GM23338 (cell line): Measurements from ENCODE around the gene TRAM2. TPM values are rescaled to one million over a fixed set of nuclear protein-coding genes. Genes with fewer than 3 reads are reported as not detected.

Experiments used
- ATAC-seq: fragments of 200-7000 bp; cut with Tn5 transposase; 3 replicates; pipeline ENCODE4 v1.9.1; 2020
- DNase-seq: peaks from one replicate; pipeline ENCODE4 v3.0.0-alpha.2; 2015; ENCODE audit warnings: low spot score
- H2AFZ ChIP-seq: fragments of 200-600 bp; sonication (generic); 2 replicates; pipeline ENCODE4 v1.8.0; 2016; ENCODE audit warnings: antibody characterized with exemption, mild to moderate bottlenecking, moderate library complexity
- H3F3A ChIP-seq: fragments of 200-600 bp; sonication (generic); replicated peaks from 2 replicates; pipeline ENCODE4 v1.8.0; 2017; ENCODE audit warnings: antibody characterized with exemption, mixed run types, low read depth
- H3K27ac ChIP-seq: fragments of 200-600 bp; sonication (generic); 2 replicates; pipeline ENCODE4 v1.6.1; 2016; ENCODE audit warnings: low read depth
- H3K27me3 ChIP-seq: fragments of 200-600 bp; sonication (generic); 2 replicates; pipeline ENCODE4 v1.8.0; 2016; ENCODE audit warnings: mild to moderate bottlenecking, mixed run types, moderate library complexity; ENCODE audit not compliant: insufficient read depth
- H3K36me3 ChIP-seq: fragments of 200-600 bp; sonication (generic); 2 replicates; pipeline ENCODE4 v1.8.0; 2016; ENCODE audit warnings: mild to moderate bottlenecking; ENCODE audit not compliant: insufficient read depth
- H3K4me1 ChIP-seq: fragments of 200-600 bp; sonication (generic); 2 replicates; pipeline ENCODE4 v1.8.0; 2016; ENCODE audit warnings: mild to moderate bottlenecking, moderate library complexity; ENCODE audit not compliant: insufficient read depth
- H3K4me2 ChIP-seq: fragments of 200-600 bp; sonication (generic); 2 replicates; pipeline ENCODE4 v1.7.1; 2017; ENCODE audit warnings: mixed run types
- H3K4me3 ChIP-seq: fragments of 200-600 bp; sonication (generic); 2 replicates; pipeline ENCODE4 v1.6.1; 2016; ENCODE audit warnings: mixed run types
- H3K79me2 ChIP-seq: fragments of 200-600 bp; sonication (generic); replicated peaks from 2 replicates; pipeline ENCODE4 v1.8.0; 2017; ENCODE audit warnings: mild to moderate bottlenecking; ENCODE audit not compliant: insufficient read depth
- H3K9me2 ChIP-seq: fragments of 200-600 bp; sonication (generic); 2 replicates; pipeline ENCODE4 v1.8.0; 2017; ENCODE audit not compliant: insufficient read depth
- H4K20me1 ChIP-seq: fragments of 200-600 bp; sonication (generic); replicated peaks from 2 replicates; pipeline ENCODE4 v1.8.0; 2017; ENCODE audit warnings: mild to moderate bottlenecking; ENCODE audit not compliant: insufficient read depth
- H3K27ac Mint-ChIP-seq: 2 replicates; pipeline ENCODE4 v1.8.0; 2020; ENCODE audit warnings: inconsistent platforms, mild to moderate bottlenecking, moderate library complexity, mixed read lengths
- H3K27me3 Mint-ChIP-seq: 3 replicates; pipeline ENCODE4 v1.8.0; 2022; ENCODE audit warnings: low read depth, mild to moderate bottlenecking, moderate library complexity, mixed read lengths, inconsistent platforms; ENCODE audit not compliant: insufficient read depth, poor library complexity
- H3K36me3 Mint-ChIP-seq: 3 replicates; pipeline ENCODE4 v1.8.0; 2021; ENCODE audit warnings: low read depth, mild to moderate bottlenecking, inconsistent platforms, moderate library complexity, mixed read lengths
- H3K4me1 Mint-ChIP-seq: 3 replicates; pipeline ENCODE4 v1.8.0; 2020; ENCODE audit warnings: mild to moderate bottlenecking, inconsistent platforms, mixed read lengths
- H3K4me3 Mint-ChIP-seq: 3 replicates; pipeline ENCODE4 v1.8.0; 2021; ENCODE audit warnings: moderate library complexity, mild to moderate bottlenecking, inconsistent platforms, mixed read lengths
- H3K9me3 Mint-ChIP-seq: 3 replicates; pipeline ENCODE4 v1.8.0; 2020; ENCODE audit warnings: moderate library complexity, mild to moderate bottlenecking, inconsistent platforms, mixed read lengths
- polyA plus RNA-seq: library from polyadenylated mRNA; unstranded; fragments of >200 nt; fragmentation: Nextera tagmentation; extraction: Ambion mirVana; gene quantifications from 2 replicates; pipeline ENCODE4 v1.2.1, GENCODE V29; 2016
- total RNA-seq: library from RNA; depleted of rRNA; stranded (reverse); fragments of >200 nt; shearing (Covaris generic); gene quantifications from 2 replicates; pipeline ENCODE4 v1.2.3, GENCODE V29; 2014
- TF ChIP-seq, protein P1 (sequence below): fragments of 250-450 bp; sonication (Bioruptor Pico); IDR thresholded peaks from 2 replicates; pipeline ENCODE4 v1.5.0; 2020; ENCODE audit warnings: mild to moderate bottlenecking, moderate library complexity
- TF ChIP-seq, protein P2 (sequence below), 2 experiments: fragments of 200-600 bp in 1 of 2; sonication (generic) in 1 of 2; conservative IDR thresholded peaks; 2 replicates each; pipeline versions ENCODE4 v1.5.1 to v1.6.1; 2016 to 2017; ENCODE audit warnings: antibody characterized with exemption in 2 of 2, low read depth in 2 of 2, mild to moderate bottlenecking in 2 of 2, moderate library complexity in 1 of 2

Gene TRAM2
- total and polyA plus RNA-seq, 2 experiments from 2014 or later = 4.0 to 14.0 TPM

DNA sequence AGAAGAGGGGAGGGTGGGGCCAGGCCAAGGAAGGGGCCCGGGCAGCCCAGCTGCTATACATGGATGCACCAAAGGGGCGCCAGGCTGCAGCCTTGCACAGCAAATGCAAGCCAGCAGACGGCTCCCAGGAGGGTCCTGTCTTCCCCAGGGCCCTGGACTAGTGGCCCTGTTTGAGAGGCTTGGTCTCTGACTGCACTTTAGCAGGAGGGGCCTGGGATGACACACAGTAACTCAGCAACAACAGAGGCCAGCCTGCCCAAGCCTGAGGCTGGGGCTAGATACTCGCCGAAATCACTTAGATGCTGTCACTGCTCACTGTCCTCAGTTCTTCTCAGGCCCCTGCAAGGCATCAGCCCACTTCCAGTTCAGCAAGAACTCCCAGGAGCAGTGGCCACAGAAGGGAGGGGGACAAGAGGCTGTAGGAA, 73.5 kb downstream of the TRAM2 start:
- Histone ChIP-seq H3K4me2 (no peak overlapping the region), H3K4me1 (no peaks in the 10 kb centered on the region), H3K27ac (no peak overlapping the region), H3F3A (no peaks in the 10 kb centered on the region), H3K4me3 (no peak overlapping the region), H3K27me3 (no peaks in the 10 kb centered on the region), H3K9me2 (no peaks in the 10 kb centered on the region), H4K20me1 (no peaks in the 10 kb centered on the region), H3K36me3 (no peaks in the 10 kb centered on the region), H2AFZ (no peak overlapping the region), H3K79me2 (no peaks in the 10 kb centered on the region)
- H3K36me3 Mint-ChIP-seq = peaks cover 25% of the 10 kb centered on the region
- peak; percentile 69 for DNase-seq
- H3K9me3 Mint-ChIP-seq = no peaks in the 10 kb centered on the region
- no peak overlapping the region for H3K4me3 Mint-ChIP-seq
- ATAC-seq = peak; percentile 87
- no peak overlapping the region for H3K27ac Mint-ChIP-seq
- TF ChIP-seq, protein P1, sequence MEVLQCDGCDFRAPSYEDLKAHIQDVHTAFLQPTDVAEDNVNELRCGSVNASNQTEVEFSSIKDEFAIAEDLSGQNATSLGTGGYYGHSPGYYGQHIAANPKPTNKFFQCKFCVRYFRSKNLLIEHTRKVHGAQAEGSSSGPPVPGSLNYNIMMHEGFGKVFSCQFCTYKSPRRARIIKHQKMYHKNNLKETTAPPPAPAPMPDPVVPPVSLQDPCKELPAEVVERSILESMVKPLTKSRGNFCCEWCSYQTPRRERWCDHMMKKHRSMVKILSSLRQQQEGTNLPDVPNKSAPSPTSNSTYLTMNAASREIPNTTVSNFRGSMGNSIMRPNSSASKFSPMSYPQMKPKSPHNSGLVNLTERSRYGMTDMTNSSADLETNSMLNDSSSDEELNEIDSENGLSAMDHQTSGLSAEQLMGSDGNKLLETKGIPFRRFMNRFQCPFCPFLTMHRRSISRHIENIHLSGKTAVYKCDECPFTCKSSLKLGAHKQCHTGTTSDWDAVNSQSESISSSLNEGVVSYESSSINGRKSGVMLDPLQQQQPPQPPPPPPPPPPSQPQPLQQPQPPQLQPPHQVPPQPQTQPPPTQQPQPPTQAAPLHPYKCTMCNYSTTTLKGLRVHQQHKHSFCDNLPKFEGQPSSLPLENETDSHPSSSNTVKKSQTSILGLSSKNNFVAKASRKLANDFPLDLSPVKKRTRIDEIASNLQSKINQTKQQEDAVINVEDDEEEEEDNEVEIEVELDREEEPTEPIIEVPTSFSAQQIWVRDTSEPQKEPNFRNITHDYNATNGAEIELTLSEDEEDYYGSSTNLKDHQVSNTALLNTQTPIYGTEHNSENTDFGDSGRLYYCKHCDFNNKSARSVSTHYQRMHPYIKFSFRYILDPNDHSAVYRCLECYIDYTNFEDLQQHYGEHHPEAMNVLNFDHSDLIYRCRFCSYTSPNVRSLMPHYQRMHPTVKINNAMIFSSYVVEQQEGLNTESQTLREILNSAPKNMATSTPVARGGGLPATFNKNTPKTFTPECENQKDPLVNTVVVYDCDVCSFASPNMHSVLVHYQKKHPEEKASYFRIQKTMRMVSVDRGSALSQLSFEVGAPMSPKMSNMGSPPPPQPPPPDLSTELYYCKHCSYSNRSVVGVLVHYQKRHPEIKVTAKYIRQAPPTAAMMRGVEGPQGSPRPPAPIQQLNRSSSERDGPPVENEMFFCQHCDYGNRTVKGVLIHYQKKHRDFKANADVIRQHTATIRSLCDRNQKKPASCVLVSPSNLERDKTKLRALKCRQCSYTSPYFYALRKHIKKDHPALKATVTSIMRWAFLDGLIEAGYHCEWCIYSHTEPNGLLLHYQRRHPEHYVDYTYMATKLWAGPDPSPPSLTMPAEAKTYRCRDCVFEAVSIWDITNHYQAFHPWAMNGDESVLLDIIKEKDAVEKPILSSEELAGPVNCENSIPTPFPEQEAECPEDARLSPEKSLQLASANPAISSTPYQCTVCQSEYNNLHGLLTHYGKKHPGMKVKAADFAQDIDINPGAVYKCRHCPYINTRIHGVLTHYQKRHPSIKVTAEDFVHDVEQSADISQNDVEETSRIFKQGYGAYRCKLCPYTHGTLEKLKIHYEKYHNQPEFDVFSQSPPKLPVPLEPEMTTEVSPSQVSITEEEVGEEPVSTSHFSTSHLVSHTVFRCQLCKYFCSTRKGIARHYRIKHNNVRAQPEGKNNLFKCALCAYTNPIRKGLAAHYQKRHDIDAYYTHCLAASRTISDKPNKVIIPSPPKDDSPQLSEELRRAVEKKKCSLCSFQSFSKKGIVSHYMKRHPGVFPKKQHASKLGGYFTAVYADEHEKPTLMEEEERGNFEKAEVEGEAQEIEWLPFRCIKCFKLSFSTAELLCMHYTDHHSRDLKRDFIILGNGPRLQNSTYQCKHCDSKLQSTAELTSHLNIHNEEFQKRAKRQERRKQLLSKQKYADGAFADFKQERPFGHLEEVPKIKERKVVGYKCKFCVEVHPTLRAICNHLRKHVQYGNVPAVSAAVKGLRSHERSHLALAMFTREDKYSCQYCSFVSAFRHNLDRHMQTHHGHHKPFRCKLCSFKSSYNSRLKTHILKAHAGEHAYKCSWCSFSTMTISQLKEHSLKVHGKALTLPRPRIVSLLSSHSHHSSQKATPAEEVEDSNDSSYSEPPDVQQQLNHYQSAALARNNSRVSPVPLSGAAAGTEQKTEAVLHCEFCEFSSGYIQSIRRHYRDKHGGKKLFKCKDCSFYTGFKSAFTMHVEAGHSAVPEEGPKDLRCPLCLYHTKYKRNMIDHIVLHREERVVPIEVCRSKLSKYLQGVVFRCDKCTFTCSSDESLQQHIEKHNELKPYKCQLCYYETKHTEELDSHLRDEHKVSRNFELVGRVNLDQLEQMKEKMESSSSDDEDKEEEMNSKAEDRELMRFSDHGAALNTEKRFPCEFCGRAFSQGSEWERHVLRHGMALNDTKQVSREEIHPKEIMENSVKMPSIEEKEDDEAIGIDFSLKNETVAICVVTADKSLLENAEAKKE (CRISPR knock-in tag) = no peak
- TF ChIP-seq, protein P2, sequence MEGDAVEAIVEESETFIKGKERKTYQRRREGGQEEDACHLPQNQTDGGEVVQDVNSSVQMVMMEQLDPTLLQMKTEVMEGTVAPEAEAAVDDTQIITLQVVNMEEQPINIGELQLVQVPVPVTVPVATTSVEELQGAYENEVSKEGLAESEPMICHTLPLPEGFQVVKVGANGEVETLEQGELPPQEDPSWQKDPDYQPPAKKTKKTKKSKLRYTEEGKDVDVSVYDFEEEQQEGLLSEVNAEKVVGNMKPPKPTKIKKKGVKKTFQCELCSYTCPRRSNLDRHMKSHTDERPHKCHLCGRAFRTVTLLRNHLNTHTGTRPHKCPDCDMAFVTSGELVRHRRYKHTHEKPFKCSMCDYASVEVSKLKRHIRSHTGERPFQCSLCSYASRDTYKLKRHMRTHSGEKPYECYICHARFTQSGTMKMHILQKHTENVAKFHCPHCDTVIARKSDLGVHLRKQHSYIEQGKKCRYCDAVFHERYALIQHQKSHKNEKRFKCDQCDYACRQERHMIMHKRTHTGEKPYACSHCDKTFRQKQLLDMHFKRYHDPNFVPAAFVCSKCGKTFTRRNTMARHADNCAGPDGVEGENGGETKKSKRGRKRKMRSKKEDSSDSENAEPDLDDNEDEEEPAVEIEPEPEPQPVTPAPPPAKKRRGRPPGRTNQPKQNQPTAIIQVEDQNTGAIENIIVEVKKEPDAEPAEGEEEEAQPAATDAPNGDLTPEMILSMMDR (conservative IDR thresholded peaks at IDR 0.05; ENCODE audit: low read depth in 2 of 2) = peak; percentile 38 to 57; a peak in 3 of 4 replicates
- peaks cover 13% of the 10 kb centered on the region for H3K27me3 Mint-ChIP-seq
- H3K4me1 Mint-ChIP-seq = peaks cover 14% of the 10 kb centered on the region
